RWPE1 (cell line): ENCODE measurements around the gene NKX6-2.
"Not testable (repeated sequence)": the region's sequence is repeated elsewhere in the genome, so short reads cannot be mapped to it uniquely, and the experiment has no call there.

Experiments
- CTCF ChIA-PET: fragments of 350-600 bp; sonication (Branson Sonifier 250); formaldehyde crosslinking; extraction: SDS; loops from one replicate; lab custom pipeline; 2021; lab: Yijun Ruan, JAX
- POLR2A ChIA-PET: fragments of 400-600 bp; formaldehyde crosslinking; extraction: SDS; loops from one replicate; lab custom pipeline; 2020; ENCODE audit warnings: antibody characterized with exemption; ENCODE audit not compliant: low non-redundant PET; lab: Yijun Ruan, JAX
- DNase-seq: peaks from one replicate; pipeline ENCODE4 v3.0.0; 2012; ENCODE audit warnings: low spot score
- H3K27ac ChIP-seq: fragments of 450-650 bp; 2 replicates; pipeline ENCODE4 v1.5.1; 2017
- TF ChIP-seq, protein P1 (sequence below): fragments of 450-650 bp; conservative IDR thresholded peaks from 2 replicates; pipeline ENCODE4 v1.5.1; 2017; ENCODE audit warnings: low read depth, mild to moderate bottlenecking

The NKX6-2 gene

DNA sequence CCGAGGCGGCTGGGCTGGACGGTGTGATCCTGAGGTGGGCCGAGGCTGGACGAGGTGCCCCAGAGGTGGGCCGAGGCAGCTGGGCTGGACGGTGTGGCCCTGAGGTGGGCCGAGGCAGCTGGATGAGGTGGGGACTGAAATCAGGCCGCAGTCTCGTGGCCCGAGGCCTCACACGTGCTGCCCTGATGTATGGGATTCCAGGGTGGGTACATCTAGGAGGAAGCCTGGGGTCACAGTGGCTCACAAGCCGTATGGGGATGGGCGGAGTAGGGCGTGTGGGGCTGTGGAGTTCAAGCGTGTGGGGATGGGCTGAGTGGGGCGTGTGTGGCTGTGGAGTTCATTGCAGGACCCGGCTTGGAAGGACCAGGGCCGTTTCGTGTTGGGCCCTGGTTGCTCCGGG is 12.5 kb upstream of the NKX6-2 start:
- ChIA-PET CTCF (no interaction called here), POLR2A (no interaction called here)
- no peak for DNase-seq
- TF ChIP-seq, protein P1, sequence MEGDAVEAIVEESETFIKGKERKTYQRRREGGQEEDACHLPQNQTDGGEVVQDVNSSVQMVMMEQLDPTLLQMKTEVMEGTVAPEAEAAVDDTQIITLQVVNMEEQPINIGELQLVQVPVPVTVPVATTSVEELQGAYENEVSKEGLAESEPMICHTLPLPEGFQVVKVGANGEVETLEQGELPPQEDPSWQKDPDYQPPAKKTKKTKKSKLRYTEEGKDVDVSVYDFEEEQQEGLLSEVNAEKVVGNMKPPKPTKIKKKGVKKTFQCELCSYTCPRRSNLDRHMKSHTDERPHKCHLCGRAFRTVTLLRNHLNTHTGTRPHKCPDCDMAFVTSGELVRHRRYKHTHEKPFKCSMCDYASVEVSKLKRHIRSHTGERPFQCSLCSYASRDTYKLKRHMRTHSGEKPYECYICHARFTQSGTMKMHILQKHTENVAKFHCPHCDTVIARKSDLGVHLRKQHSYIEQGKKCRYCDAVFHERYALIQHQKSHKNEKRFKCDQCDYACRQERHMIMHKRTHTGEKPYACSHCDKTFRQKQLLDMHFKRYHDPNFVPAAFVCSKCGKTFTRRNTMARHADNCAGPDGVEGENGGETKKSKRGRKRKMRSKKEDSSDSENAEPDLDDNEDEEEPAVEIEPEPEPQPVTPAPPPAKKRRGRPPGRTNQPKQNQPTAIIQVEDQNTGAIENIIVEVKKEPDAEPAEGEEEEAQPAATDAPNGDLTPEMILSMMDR: no peak
- H3K27ac ChIP-seq: no peak overlapping the region

DNA sequence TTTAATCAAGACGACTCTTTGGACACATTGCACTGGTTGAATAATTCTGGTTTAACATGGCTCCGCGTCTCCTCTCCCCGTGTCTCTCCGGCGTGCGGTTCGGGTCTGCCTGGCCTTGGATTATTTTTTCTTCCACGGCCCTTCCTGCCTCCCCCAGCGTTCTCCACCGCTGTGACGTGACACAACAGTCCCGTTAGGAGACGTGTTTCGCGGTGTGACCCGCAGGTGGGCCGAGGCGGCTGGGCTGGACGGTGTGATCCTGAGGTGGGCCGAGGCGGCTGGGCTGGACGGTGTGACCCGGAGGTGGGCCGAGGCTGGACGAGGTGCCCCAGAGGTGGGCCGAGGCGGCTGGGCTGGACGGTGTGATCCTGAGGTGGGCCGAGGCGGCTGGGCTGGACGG is 12.0 kb upstream of the NKX6-2 start:
- H3K27ac ChIP-seq, POLR2A ChIA-PET, DNase-seq, CTCF ChIA-PET: not testable (repeated sequence)

DNA sequence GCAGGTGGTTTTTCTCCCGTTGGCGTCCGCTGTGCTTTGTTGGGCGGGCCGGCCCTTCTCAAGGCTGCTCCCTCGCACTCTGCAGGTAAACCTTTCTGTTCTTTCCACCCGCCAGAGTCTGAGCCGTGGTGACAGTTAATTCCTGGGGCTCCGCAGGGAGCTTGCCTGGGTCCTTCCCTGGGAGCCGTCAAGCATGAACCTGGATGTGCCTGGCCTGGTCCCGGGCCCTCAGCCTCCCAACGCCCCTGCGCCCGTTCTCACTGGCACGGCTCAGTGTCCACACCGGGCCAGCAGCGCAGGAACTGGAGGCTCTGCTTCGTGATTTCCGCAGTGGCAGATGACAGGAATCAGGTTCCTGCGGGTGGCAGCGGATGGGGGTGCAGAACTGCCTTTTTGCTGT is 10.9 kb upstream of the NKX6-2 start:
- TF ChIP-seq, protein P1: no peak
- CTCF ChIA-PET: no interaction called here
- POLR2A ChIA-PET: no interaction called here

DNA sequence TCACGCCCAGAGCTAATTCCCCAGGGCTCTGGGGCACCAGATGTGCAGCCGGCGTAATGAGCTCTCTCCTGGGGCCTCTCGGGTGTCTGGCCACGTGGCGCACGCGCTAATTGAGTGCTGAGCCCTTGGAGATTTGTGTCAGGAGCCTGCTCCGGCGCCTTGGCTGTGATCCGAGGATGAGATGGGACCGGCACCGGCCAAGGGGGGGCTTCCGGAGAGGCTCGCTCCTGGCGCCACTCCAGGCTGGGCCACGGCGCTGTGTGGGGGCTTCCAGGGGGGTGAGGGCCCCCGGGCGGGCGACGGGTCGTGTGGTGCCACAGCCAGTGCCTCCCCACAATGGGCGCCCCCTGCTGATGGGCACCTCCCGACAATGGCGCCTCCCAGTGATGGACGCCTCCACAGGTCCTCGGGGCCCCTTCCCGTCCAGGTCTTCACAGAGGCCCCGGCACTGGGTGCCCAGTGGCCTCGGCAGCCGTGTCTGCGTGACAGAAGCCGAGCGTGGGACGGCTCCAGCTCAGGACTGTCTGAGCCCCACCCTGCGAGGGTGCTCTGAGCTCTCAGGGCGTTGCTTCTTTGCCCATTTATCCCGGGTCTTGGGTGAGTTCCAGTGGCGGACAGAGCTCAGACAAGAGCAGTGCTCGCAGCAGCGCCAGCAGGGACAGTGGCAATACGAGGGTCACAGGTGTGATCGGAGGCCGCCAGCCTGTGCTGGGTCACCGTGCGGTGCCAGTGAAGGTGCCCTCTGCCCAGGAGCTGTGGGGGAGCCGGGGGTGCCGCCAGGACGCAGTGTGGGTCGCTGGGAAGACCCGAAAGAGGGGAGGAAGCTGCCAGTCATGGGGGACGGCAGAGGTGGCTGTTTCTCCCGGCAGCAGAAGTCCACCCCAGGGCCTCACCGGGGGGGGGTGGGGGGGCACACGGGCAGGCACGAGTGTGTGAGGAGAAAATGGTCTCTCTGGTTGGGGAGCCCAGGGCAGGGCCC is 8.2 kb upstream of the NKX6-2 start:
- no peak for DNase-seq
- ChIA-PET CTCF (interaction anchor here (0.7 to 1.3 kb wide), 3 partner anchors 9 to 139 kb away, joined by 3 to 9 read pairs (median 4); no protein-coding TSS in a partner anchor), POLR2A (no interaction called here)
- TF ChIP-seq, protein P1: no peak
- no peak overlapping the region for H3K27ac ChIP-seq

More for the DNA sequence above, 10.9 kb upstream of the NKX6-2 start:
- DNase-seq: no peak
- H3K27ac ChIP-seq: no peak overlapping the region

DNA sequence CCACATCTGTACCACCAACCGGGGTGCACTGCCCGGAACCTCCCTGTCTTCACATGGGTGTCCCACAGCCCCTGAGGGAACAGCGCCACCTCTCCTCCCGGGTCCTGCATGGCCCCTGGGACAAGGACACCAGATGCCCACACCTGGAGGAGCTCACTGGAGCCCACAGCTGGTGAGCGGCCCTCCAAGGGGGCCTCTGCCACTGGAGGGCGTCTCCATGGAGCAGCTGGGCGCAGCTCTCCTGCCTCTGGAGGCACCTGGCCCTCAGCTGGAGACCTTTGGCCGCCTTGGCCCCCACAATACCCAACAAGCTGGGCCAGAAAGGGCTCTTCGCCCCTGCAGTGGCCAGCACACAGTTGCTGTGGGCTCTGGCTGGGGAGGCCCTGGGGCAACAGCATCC is 7.3 kb upstream of the NKX6-2 start:
- no peak for DNase-seq
- H3K27ac ChIP-seq: no peak overlapping the region
- TF ChIP-seq, protein P1: no peak
- ChIA-PET POLR2A (no interaction called here), CTCF (interaction anchor here (0.6 to 1.3 kb wide), 3 partner anchors 9 to 559 kb away, joined by 3 to 9 read pairs (median 4); no protein-coding TSS in a partner anchor)

DNA sequence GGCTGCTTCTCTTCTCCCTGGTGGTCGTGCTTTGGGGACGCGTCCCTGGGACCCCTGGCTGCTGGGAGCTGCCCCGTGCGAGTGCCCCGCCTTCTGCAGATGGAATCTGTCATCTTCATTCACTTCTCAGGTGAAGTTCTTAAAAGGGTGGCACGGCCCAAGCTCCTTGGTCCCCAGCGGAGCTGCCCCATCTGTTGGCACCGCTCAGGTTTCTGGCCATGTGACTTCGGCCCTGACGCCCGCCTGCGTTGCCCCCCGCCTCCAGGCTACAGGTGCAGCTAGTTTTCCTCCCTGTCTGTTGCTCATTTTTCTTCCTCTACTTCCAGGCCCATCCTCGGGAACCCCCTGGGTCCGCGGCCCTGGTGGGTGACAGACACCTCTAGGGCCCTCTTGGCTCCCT is 6.8 kb upstream of the NKX6-2 start:
- DNase-seq: no peak
- ChIA-PET POLR2A (no interaction called here), CTCF (interaction anchor here (0.6 to 1.3 kb wide), 2 partner anchors 138 to 559 kb away, joined by 4 to 9 read pairs; no protein-coding TSS in a partner anchor)
- TF ChIP-seq, protein P1: no peak
- no peak overlapping the region for H3K27ac ChIP-seq

DNA sequence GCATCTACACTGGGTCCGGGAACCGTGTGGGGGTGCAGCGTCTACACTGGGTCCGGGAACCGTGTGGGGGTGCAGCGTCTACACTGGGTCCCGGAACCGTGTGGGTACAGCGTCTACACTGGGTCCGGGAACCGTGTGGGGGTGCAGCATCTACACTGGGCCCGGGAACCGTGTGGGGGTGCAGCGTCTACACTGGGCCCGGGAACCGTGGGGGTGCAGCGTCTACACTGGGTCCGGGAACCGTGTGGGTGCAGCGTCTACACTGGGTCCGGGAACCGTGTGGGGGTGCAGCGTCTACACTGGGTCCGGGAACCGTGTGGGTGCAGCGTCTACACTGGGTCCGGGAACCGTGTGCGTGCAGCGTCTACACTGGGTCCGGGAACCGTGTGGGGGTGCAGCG is 6.2 kb upstream of the NKX6-2 start:
- DNase-seq, POLR2A ChIA-PET, CTCF ChIA-PET, H3K27ac ChIP-seq: not testable (repeated sequence)
